ENCODE results near the gene KCND3.
"Not testable (repeated sequence)": the region's sequence is repeated elsewhere in the genome, so short reads cannot be mapped to it uniquely, and the experiment has no call there.

KCND3 gene

GRCh38 chr1:111746614-111746999 is 242.9 kb downstream of the KCND3 start:
- no peak for DNase-seq (ENCODE audit: low read depth in 1 of 2, low spot score in 1 of 2)

- DNase-seq (ENCODE audit: low read depth in 1 of 2, low spot score in 1 of 2): no peak
Observed at GRCh38 chr1:111745675-111746613, 243.5 kb downstream of the KCND3 start.

GRCh38 chr1:111743679-111744101 is 245.8 kb downstream of the KCND3 start:
- no peak for DNase-seq (ENCODE audit: low read depth in 1 of 2, low spot score in 1 of 2)

GRCh38 chr1:111742938-111743549 is 246.4 kb downstream of the KCND3 start:
- DNase-seq (ENCODE audit: low read depth in 1 of 2, low spot score in 1 of 2): no peak

- DNase-seq (ENCODE audit: low read depth in 1 of 2, low spot score in 1 of 2): not testable (repeated sequence)
Observed at GRCh38 chr1:111742292-111742691, 247.2 kb downstream of the KCND3 start.

GRCh38 chr1:111739925-111740765 is 249.3 kb downstream of the KCND3 start:
- peak in 1 of 2 donors; percentile 13 for DNase-seq (ENCODE audit: low read depth in 1 of 2, low spot score in 1 of 2)

GRCh38 chr1:111739194-111739924 is 250.1 kb downstream of the KCND3 start, which contains the start of gene INKA2:
Gene INKA2, minus strand, starts transcription at chr1:111739395. Its CDS starts 153 bp downstream, at chr1:111739242.
- peak; percentile 33 to 56 for DNase-seq (ENCODE audit: low read depth in 1 of 2, low spot score in 1 of 2)

GRCh38 chr1:111738436-111739193 is 250.9 kb downstream of the KCND3 start:
- DNase-seq (ENCODE audit: low read depth in 1 of 2, low spot score in 1 of 2): peak in 1 of 2 donors; percentile 15

GRCh38 chr1:111738133-111738435 is 251.4 kb downstream of the KCND3 start:
- no peak for DNase-seq (ENCODE audit: low read depth in 1 of 2, low spot score in 1 of 2)

GRCh38 chr1:111737216-111738132 is 252.0 kb downstream of the KCND3 start:
- DNase-seq (ENCODE audit: low read depth in 1 of 2, low spot score in 1 of 2): no peak

- DNase-seq (ENCODE audit: low read depth in 1 of 2, low spot score in 1 of 2): no peak
Observed at GRCh38 chr1:111736548-111737215, 252.8 kb downstream of the KCND3 start.

GRCh38 chr1:111735858-111736544 is 253.5 kb downstream of the KCND3 start:
- no peak for DNase-seq (ENCODE audit: low read depth in 1 of 2, low spot score in 1 of 2)

- DNase-seq (ENCODE audit: low read depth in 1 of 2, low spot score in 1 of 2): no peak
Observed at GRCh38 chr1:111735321-111735720, 254.1 kb downstream of the KCND3 start.

- DNase-seq (ENCODE audit: low read depth in 1 of 2, low spot score in 1 of 2): no peak
Observed at GRCh38 chr1:111734856-111735255, 254.6 kb downstream of the KCND3 start.

GRCh38 chr1:111734426-111734825 is 255.0 kb downstream of the KCND3 start:
- no peak for DNase-seq (ENCODE audit: low read depth in 1 of 2, low spot score in 1 of 2)

GRCh38 chr1:111733992-111734341 is 255.5 kb downstream of the KCND3 start:
- DNase-seq (ENCODE audit: low read depth in 1 of 2, low spot score in 1 of 2): no peak

- no peak for DNase-seq (ENCODE audit: low read depth in 1 of 2, low spot score in 1 of 2)
Observed at GRCh38 chr1:111733183-111733991, 256.1 kb downstream of the KCND3 start.
